ENCODE results near the gene RGS7.

RGS7 gene

GRCh38 chr1:240878631-240879030 lies 478.4 kb downstream of the RGS7 start:
- Histone ChIP-seq H3K27ac (ENCODE audit: low read length) (no peak overlapping the region), H4K20me1 (ENCODE audit: insufficient read depth, low read length) (no peaks in the 10 kb centered on the region), H3K4me2 (ENCODE audit: low read length) (no peak overlapping the region), H3K79me2 (ENCODE audit: low read length) (no peaks in the 10 kb centered on the region), H3K9ac (ENCODE audit: low read length) (no peak overlapping the region), H3K27me3 (ENCODE audit: low read depth, low read length) (no peaks in the 10 kb centered on the region; the same call in 1 of the 2 replicates), H3K4me3 (ENCODE audit: low read length) (no peak overlapping the region), H3K36me3 (replicated peaks; ENCODE audit: low read depth, low read length) (no peaks in the 10 kb centered on the region), H2AFZ (ENCODE audit: low read depth, low read length) (no peak overlapping the region), H3K4me1 (ENCODE audit: low read length) (no peaks in the 10 kb centered on the region), H3K9me3 (ENCODE audit: insufficient read depth, low read length) (no peaks in the 10 kb centered on the region)
- TF ChIP-seq EZH2phosphoT487 (IDR thresholded peaks at IDR 0.05; ENCODE audit: low read depth) (no peak), CTCF (IDR thresholded peaks at IDR 0.05; ENCODE audit: low read depth, low read length) (no peak)

- Histone ChIP-seq H3K4me1 (ENCODE audit: low read length) (no peaks in the 10 kb centered on the region), H3K9ac (ENCODE audit: low read length) (no peak overlapping the region), H3K4me3 (ENCODE audit: low read length) (no peak overlapping the region), H3K36me3 (replicated peaks; ENCODE audit: low read depth, low read length) (no peaks in the 10 kb centered on the region), H3K27me3 (ENCODE audit: low read depth, low read length) (no peaks in the 10 kb centered on the region; the same call in 1 of the 2 replicates), H3K4me2 (ENCODE audit: low read length) (no peak overlapping the region), H3K9me3 (ENCODE audit: insufficient read depth, low read length) (no peaks in the 10 kb centered on the region), H4K20me1 (ENCODE audit: insufficient read depth, low read length) (no peaks in the 10 kb centered on the region), H3K79me2 (ENCODE audit: low read length) (no peaks in the 10 kb centered on the region), H2AFZ (ENCODE audit: low read depth, low read length) (no peak overlapping the region), H3K27ac (ENCODE audit: low read length) (no peak overlapping the region)
- TF ChIP-seq CTCF (IDR thresholded peaks at IDR 0.05; ENCODE audit: low read depth, low read length) (no peak), EZH2phosphoT487 (IDR thresholded peaks at IDR 0.05; ENCODE audit: low read depth) (no peak)
Measured at GRCh38 chr1:240877605-240878004, 479.4 kb downstream of the RGS7 start.

- no peak overlapping the region for H3K9ac ChIP-seq (ENCODE audit: low read length)
- H3K9me3 ChIP-seq (ENCODE audit: insufficient read depth, low read length): no peaks in the 10 kb centered on the region
- H3K36me3 ChIP-seq (replicated peaks; ENCODE audit: low read depth, low read length): no peaks in the 10 kb centered on the region
- H3K27ac ChIP-seq (ENCODE audit: low read length): no peak overlapping the region
- no peak overlapping the region for H3K4me2 ChIP-seq (ENCODE audit: low read length)
- H3K4me3 ChIP-seq (ENCODE audit: low read length): no peak overlapping the region
- no peaks in the 10 kb centered on the region; the same call in 1 of the 2 replicates for H3K27me3 ChIP-seq (ENCODE audit: low read depth, low read length)
- TF ChIP-seq EZH2phosphoT487 (IDR thresholded peaks at IDR 0.05; ENCODE audit: low read depth) (no peak), CTCF (IDR thresholded peaks at IDR 0.05; ENCODE audit: low read depth, low read length) (no peak)
- no peaks in the 10 kb centered on the region for H3K4me1 ChIP-seq (ENCODE audit: low read length)
- H3K79me2 ChIP-seq (ENCODE audit: low read length): no peaks in the 10 kb centered on the region
- H4K20me1 ChIP-seq (ENCODE audit: insufficient read depth, low read length): no peaks in the 10 kb centered on the region
- no peak overlapping the region for H2AFZ ChIP-seq (ENCODE audit: low read depth, low read length)
Measured at GRCh38 chr1:240876071-240876470, 480.9 kb downstream of the RGS7 start.

- Histone ChIP-seq H4K20me1 (ENCODE audit: insufficient read depth, low read length) (no peaks in the 10 kb centered on the region), H3K27me3 (ENCODE audit: low read depth, low read length) (no peaks in the 10 kb centered on the region)
Measured at GRCh38 chr1:240869071-240869470, 487.9 kb downstream of the RGS7 start.

More at GRCh38 chr1:240869071-240869470, 487.9 kb downstream of the RGS7 start:
- Histone ChIP-seq H3K4me3 (ENCODE audit: low read length) (no peak overlapping the region), H2AFZ (ENCODE audit: low read depth, low read length) (no peak overlapping the region), H3K36me3 (replicated peaks; ENCODE audit: low read depth, low read length) (no peaks in the 10 kb centered on the region), H3K9me3 (ENCODE audit: insufficient read depth, low read length) (no peaks in the 10 kb centered on the region), H3K9ac (ENCODE audit: low read length) (no peak overlapping the region), H3K4me1 (ENCODE audit: low read length) (no peaks in the 10 kb centered on the region), H3K4me2 (ENCODE audit: low read length) (no peak overlapping the region), H3K27ac (ENCODE audit: low read length) (no peak overlapping the region), H3K79me2 (ENCODE audit: low read length) (no peaks in the 10 kb centered on the region)
- no peak for TF ChIP-seq EZH2phosphoT487 (IDR thresholded peaks at IDR 0.05; ENCODE audit: low read depth)
- TF ChIP-seq CTCF (IDR thresholded peaks at IDR 0.05; ENCODE audit: low read depth, low read length): no peak

Measured in OCI-LY3 (cell line).